HG03571 (cell line): ENCODE measurements around the gene EBF3.

Source experiments
- ATAC-seq: cut with Tn5 transposase; IDR thresholded peaks from one replicate; pipeline ENCODE4 v1.9.1; 2021; ENCODE audit not compliant: unreplicated experiment

The EBF3 gene

GRCh38 chr10:129841071-129841470 lies 123.0 kb downstream of the EBF3 start:
- ATAC-seq: no peak

DNA sequence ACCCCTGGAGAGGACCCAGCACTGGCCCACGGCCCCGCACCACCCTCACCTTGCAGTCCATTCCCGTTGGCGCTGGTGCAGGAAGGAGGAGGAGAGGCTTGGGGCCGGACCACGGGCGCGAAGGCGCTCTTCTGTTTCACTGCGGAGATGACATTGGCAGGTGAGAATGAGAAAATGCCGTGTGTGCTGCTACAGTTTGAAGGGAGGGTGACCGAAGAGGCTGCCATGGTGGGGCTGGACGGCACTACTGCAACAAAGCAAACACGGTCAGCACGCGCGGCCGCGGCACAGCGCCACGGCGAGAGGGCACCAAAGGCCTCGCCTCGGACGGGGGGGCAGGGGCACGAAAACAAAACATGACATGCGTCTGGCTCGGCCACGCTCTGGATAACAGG lies 123.9 kb downstream of the EBF3 start:
- no peak for ATAC-seq

GRCh38 chr10:129839285-129840195 lies 124.5 kb downstream of the EBF3 start:
- ATAC-seq: no peak

- no peak for ATAC-seq
Measured at GRCh38 chr10:129838794-129839193, 125.3 kb downstream of the EBF3 start.

DNA sequence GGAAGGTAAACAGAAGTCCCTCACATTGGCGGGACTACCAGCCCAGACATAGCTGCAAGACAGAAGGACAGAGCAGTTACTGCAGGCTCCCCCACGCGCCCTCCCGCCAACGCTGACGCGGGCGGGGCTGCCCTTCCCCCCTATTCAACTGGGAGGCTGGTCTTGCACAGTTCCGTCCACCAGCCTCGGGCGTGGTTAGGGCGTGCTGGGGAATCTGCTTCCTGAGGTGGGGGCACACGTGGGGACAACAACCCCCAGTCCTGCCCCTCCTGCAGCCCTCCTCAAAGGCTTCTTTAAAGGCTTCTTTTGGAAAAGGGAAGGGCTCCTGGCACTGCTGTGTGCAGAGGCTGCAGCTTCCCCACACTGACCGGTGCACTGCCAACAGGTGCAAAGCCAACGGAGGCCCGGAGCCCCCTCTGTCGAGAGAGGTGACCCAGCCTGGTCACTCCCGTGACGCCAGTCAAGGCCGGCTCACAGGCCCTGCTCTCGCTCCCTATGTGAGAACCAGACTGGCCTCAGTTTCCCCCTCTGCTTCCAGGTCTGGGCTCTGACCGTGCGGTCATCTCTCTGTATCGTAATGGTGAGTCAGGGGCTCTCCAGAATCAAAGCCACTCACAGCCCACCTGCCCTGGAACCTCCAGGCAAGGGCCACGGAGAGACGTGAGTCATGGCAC lies 126.0 kb downstream of the EBF3 start:
- no peak for ATAC-seq

- ATAC-seq: no peak
Measured at GRCh38 chr10:129836253-129836652, 127.8 kb downstream of the EBF3 start.

DNA sequence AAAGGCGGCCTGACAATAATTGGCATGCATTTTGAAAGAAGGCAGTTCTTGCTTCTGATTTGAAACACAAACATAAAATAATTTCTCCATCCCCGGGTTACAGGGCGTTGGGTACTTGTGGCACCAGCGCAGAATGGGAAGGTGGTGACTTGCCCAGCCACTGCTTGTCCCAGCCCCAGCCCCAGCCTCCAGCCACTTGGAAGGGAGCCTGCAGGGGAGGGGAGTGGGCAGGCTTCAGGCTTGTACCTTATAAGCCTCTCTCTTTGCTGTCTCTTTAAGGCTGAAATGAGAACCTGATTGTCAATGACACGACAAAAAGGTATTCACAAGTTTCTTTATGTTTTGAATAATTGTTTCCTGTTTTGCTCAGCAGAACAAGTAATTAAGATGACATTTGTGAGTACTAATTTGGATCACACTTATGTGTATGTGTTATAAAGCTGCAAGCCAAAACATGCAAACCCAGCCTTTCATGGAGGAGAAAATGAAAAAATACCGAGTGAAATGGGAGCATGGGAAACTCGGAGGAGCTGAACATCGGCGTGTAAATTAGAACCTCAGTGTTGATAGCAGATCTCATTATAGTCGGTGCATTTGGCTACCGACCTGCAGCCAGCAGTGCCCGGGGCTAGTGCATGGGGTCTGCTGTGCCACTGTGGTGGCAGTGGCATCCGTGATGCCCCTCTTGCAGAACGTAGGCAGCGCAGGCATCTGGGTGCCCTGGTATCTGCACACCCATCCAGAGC lies 129.9 kb downstream of the EBF3 start:
- ATAC-seq: no peak

DNA sequence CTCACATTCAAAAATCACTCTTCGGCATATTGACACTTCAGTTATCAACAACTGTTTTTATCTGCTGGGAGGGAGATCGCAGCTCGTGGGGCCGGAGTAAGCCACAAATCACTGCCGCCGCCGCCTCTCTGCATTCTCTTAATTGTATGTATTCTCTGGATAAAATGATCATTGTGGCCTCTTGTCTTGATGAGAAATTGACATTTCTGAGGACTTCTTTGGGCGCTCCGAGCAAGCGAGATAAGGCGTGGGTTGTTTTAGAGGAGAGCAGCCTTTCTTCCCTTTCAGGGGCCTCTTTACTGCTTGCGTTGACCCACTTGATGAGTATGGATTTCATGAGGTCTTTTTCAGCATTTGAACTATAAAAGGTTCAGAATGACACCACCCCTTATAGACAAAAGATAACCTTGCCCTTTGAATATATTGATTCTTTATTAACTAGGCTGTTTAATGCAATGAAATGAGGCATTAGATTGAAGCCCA lies 130.6 kb downstream of the EBF3 start:
- ATAC-seq: no peak

DNA sequence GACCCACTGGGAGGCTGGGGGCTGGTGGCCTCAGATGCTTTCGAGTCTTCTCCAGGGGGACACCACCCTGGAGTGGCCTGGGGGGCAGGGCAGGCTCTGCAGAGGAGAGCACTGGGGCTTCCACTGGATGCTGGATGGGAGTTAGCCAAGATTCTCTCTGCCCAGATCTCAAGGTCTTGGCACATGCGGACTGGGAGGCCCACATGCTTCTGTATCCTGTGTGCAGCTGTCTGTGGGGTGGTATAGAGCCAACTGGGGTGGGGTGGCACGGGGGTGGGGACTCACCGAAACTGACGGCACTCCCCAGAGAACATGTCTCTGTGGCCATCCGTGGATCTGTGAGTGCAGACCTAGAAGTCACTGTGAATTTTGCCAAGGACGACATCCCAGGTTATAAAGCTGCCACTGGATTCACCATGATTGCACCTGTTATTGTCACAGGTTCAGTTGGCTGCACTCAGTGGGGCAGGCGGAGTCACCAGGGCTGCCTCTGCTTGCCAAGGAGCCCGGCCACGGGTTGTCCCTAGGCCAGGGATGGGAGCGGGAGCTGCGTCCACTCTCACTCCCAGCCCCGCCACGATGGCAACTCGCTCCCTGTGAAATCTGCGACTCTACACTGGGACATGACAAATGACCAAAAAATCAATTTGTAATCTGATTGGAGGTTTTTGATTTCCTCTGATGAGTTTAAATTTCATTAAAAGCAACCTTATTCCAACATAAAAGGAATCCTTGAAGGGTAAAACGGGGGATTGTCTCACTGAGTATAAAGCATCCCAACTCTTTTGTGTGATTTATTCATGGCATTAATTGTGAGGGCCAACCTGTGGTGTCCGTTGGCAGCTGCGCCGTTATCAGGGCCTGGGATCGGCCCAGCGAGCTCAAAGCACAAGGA lies 131.3 kb downstream of the EBF3 start:
- ATAC-seq: no peak

DNA sequence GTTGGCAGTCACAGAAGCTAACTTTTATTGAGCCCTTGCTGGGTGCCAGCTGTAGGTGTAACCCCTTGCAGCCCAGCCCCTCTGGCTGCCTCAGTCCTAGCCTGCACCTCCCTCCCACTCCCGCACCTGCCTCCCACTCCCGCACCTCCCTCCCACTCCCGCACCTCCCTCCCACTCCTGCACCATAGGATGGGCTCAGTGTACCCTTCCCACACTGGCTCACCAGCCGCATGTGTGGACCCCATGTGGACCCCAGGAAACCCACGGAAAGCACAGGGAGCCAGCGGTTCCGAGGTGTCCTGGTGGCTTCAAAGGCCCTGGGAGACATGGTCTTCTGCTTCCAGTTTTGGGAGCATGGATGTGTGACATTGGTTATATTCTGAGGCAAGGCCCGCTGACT lies 132.9 kb downstream of the EBF3 start:
- ATAC-seq: no peak

DNA sequence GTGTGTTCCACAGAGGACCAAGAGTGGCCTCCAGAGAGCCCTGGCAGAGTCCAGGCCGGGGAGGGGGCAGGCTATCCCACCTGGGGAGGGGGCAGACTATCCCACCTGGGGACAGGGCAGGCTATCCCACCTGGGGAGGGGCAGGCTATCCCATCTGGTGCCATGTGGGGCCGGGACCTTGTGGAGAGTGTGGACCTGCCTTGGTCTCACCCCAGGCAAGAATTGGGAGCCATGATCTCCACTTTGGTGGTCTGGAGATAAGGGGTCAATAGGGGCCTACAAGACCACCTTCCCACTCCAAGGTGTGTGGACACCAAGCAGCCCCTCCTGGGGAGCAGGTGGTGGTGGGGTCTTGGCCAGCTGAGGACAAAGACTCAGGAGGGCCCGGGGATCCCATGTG lies 138.2 kb downstream of the EBF3 start:
- no peak for ATAC-seq

DNA sequence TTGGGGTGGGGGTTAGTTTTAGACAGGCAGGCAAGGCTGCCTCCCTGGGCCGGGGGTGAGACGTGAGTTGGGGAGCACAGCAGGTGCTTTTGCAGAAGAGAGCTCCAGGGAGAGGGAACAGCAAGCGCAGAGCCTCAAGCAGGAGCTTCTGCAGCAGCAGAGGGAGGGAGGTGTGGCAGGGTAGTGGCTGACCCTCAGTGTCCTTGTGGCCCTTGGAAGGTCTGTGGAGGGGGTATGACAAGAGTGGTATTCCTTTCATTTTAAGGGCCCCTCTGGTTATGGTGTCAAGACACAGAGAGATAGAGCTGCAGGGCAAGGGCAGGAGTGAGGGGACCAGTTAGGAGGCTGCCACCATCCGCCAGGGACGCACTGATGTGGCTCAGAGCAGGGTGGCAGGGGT lies 138.9 kb downstream of the EBF3 start:
- no peak for ATAC-seq

DNA sequence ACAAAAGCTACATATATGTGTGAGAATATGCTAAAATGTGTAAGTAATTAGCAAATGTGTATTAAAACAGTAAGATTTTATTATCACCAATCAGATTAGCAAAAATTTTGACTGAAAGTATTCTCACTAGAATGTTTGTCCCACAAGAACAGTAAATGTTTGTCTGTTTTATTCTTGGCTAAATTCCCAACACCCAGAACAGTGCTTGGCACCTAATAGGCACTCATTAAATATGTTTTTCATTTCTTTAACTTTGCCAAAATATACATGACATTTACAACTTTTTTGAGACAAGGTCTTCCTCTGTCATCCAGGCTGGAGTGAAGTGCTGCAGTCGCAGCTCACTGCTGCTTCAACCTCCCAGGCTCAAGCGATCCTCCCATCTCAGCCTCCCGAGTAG lies 143.6 kb downstream of the EBF3 start:
- ATAC-seq: no peak

DNA sequence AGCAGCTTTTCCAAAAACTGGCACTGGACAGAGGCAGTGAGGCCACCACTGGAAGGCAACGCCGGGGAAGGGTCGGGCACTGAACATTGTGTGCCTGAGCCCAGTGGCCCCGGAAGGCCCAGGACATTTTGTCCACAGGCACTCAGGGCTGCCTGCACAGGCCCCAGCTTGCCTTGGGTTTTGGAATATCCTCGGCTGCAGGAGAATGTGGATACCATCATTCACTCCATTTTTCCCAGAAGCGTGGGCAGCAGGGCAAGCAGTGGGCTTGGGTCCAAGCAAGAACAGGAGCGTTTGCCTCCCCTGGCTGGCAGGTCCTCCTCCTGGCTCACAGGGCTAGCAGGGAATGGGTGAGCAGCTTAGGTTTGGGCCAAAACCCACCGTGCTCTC lies 147.4 kb downstream of the EBF3 start:
- no peak for ATAC-seq

DNA sequence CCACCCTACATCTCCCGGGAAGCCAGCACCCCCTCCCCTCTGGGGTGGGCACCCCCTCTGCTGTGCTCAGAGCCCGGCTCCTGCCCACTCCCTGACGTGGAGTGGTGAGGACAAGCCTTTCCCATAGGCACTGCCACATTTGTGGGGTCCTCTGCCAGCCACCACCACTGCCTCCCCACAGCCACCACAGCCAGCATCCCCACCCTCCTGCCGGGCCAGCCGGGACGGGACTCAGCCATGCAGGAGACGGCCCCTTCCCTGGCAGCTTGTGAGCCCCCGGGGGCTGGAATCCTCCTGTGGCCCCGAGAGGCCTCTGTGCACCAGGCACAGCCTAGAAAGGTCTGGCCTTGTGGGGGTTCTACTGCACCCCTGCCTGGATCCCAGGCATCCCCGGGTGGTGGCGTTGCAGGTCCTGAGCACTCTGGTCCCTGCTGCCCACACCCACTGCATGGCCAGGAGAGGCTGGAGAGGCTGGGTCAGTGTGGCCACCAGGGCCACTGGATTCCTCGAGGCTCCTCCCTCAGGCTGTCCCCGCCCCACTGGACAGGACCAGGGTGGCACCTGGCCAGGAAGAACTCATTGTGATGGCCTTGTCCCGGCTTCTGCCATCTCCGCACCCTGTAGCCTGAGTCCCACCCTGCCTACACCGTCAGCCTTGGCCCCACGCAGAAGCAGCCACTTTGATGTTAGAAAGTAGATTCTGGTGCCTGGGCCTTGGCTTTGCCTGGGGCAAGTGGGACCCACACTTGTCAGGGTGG lies 148.0 kb downstream of the EBF3 start:
- ATAC-seq: no peak

DNA sequence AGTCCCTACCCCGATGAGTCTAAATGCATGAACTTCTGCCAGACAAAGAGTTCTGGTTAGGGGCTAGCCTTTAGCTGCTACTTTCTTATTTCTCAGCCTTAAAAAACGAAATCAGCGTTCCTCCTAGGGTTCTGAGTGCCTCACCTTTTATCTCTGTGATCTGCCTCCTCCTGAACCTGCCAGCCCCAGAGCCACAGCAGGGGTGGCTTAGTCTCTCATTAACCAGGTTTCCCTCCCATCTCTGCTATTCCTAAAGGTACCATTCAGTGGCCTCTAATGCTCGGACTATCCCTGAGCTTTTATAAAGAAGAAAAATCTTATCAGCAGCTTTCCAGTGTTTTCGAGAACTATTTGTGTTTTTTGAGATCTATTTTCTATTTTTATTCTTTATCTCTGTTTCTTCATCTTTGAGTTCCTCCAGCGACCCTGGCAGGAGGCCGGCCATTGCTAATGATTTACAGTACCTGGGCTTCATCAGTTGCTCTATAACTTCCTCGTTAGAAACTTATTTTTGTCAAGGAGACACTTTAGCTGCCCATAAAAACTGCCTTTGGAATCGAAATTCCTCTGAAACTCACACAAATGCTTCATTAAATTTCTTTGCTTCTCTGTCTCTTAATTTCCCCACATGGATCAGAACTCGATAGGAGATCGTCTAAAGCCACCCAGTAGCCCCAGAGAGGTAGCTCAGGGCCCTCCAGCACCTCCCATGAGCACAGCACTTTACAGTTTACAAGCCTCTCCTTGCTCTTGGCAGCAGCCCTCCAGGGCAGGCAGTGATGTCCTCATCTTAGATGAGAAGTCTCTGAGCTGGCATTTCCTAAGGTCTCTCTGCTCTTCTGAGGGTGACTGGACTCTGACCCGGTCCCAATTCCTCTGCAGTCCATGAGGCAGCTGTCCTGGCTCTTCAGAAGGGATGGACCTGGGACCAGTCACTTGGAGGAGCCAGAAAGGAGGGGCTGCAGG lies 149.1 kb downstream of the EBF3 start:
- ATAC-seq: no peak

GRCh38 chr10:129812398-129812797 lies 151.7 kb downstream of the EBF3 start:
- no peak for ATAC-seq

- no peak for ATAC-seq
Measured at GRCh38 chr10:129811208-129811607, 152.9 kb downstream of the EBF3 start.

- no peak for ATAC-seq
Measured at GRCh38 chr10:129809841-129810240, 154.2 kb downstream of the EBF3 start.
